Subcutaneous abdominal adipose tissue (tissue), 5 donors: Measurements from ENCODE around the gene TXK.

Experiments
- H3K27ac ChIP-seq: one replicate; pipeline ENCODE4 v1.7.0; 2013; ENCODE audit warnings: low read depth, mild to moderate bottlenecking, inconsistent platforms, low read length, moderate library complexity
- H3K27me3 ChIP-seq, 5 donors: one replicate each; pipeline ENCODE4 v1.7.0; 2013; ENCODE audit warnings: low read length in 5 of 5, inconsistent platforms in 1 of 5; ENCODE audit not compliant: control insufficient read depth in 5 of 5, insufficient read depth in 4 of 5
- H3K36me3 ChIP-seq, 5 donors: one replicate each; pipeline ENCODE4 v1.7.0; 2013; ENCODE audit warnings: low read length in 5 of 5; ENCODE audit not compliant: control insufficient read depth in 5 of 5, insufficient read depth in 5 of 5
- H3K4me1 ChIP-seq, 5 donors: one replicate each; pipeline ENCODE4 v1.7.0; 2013; ENCODE audit warnings: low read length in 5 of 5, mild to moderate bottlenecking in 3 of 5, moderate library complexity in 1 of 5; ENCODE audit not compliant: control insufficient read depth in 5 of 5, insufficient read depth in 5 of 5
- H3K4me3 ChIP-seq, 5 donors: one replicate each; pipeline ENCODE4 v1.7.0; 2013; ENCODE audit warnings: low read length in 5 of 5, low read depth in 1 of 5
- H3K9ac ChIP-seq, 5 donors: one replicate each; pipeline ENCODE4 v1.7.0; 2013; ENCODE audit warnings: low read length in 5 of 5, mild to moderate bottlenecking in 4 of 5, moderate library complexity in 3 of 5
- H3K9me3 ChIP-seq, 5 donors: one replicate each; pipeline ENCODE4 v1.7.0; 2013; ENCODE audit warnings: low read length in 5 of 5; ENCODE audit not compliant: control insufficient read depth in 5 of 5
- donor health status: healthy.
- donor health status: healthy.
- donor health status: healthy.
- donor health status: healthy.
- donor health status: healthy.

TXK gene

GRCh38 chr4:48085821-48086589, 48.0 kb downstream of the TXK start:
- Histone ChIP-seq H3K27ac (no peak overlapping the region), H3K9me3 (no peaks in the 10 kb centered on the region), H3K9ac (no peak overlapping the region), H3K36me3 (no peaks in the 10 kb centered on the region), H3K27me3 (peaks cover 0 to 2% (median 0%) of the 10 kb centered on the region in 5 donors), H3K4me1 (no peaks in the 10 kb centered on the region), H3K4me3 (no peak overlapping the region)

DNA sequence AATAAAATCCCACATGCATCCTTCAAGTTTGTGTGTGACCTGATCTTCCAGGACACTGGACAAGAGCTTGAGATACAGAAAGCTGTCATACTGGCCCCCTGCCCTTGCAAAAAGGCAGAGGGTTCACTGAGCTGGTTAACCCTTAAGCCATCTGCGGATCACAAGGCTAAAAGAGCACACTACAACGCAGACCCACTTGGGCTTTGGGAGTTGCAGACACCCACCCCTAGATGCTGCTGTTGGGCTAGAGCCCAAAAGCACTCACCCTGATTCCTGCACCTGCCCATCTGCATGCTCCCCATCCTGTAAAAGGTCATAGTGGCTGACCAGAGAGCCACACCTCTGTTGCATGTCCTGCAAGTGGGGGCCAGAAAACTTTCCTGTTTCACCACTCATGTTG, 51.1 kb downstream of the TXK start:
- Histone ChIP-seq H3K4me1 (no peaks in the 10 kb centered on the region), H3K4me3 (no peak overlapping the region), H3K27me3 (no peaks in the 10 kb centered on the region), H3K36me3 (no peaks in the 10 kb centered on the region), H3K9ac (no peak overlapping the region), H3K9me3 (no peaks in the 10 kb centered on the region), H3K27ac (no peak overlapping the region)

GRCh38 chr4:48081196-48081595, 52.9 kb downstream of the TXK start:
- H3K9ac ChIP-seq, result no peak overlapping the region
- H3K27me3 ChIP-seq, result no peaks in the 10 kb centered on the region
- H3K4me3 ChIP-seq, result no peak overlapping the region
- H3K27ac ChIP-seq, result no peak overlapping the region
- no peaks in the 10 kb centered on the region for H3K9me3 ChIP-seq
- no peaks in the 10 kb centered on the region for H3K36me3 ChIP-seq
- H3K4me1 ChIP-seq, result no peaks in the 10 kb centered on the region

GRCh38 chr4:48079972-48080391, 54.1 kb downstream of the TXK start:
- H3K9ac ChIP-seq, result no peak overlapping the region
- H3K27ac ChIP-seq, result no peak overlapping the region
- H3K27me3 ChIP-seq, result no peaks in the 10 kb centered on the region
- no peak overlapping the region for H3K4me3 ChIP-seq
- no peaks in the 10 kb centered on the region for H3K36me3 ChIP-seq
- H3K9me3 ChIP-seq, result no peaks in the 10 kb centered on the region
- H3K4me1 ChIP-seq, result no peaks in the 10 kb centered on the region

GRCh38 chr4:48078862-48079655, 55.0 kb downstream of the TXK start:
- H3K27me3 ChIP-seq, result no peaks in the 10 kb centered on the region
- H3K36me3 ChIP-seq, result no peaks in the 10 kb centered on the region
- H3K4me3 ChIP-seq, result no peak overlapping the region
- H3K27ac ChIP-seq, result no peak overlapping the region
- H3K9me3 ChIP-seq, result no peaks in the 10 kb centered on the region
- H3K9ac ChIP-seq, result no peak overlapping the region
- no peaks in the 10 kb centered on the region for H3K4me1 ChIP-seq

DNA sequence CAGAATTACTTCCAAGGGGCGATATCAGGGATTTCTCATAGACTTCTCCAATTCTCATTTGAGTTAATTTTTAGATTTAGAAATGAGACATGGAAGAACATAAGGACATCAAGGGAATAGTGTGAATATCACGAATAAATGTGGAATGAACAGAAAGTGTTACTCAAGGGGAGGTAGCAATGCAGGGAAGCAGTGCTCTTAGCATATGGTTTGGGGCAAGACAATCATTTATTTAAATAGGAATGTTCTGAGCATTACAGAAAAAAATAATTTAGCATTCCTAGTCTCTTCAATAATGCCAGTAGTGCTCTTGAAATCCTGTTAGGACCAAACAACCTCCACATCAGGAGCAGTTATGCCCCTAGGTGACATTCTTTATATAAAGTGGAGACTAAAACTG, 55.6 kb downstream of the TXK start:
- Histone ChIP-seq H3K27ac (no peak overlapping the region), H3K4me3 (no peak overlapping the region), H3K9ac (no peak overlapping the region), H3K4me1 (no peaks in the 10 kb centered on the region), H3K27me3 (no peaks in the 10 kb centered on the region), H3K9me3 (no peaks in the 10 kb centered on the region), H3K36me3 (no peaks in the 10 kb centered on the region)

DNA sequence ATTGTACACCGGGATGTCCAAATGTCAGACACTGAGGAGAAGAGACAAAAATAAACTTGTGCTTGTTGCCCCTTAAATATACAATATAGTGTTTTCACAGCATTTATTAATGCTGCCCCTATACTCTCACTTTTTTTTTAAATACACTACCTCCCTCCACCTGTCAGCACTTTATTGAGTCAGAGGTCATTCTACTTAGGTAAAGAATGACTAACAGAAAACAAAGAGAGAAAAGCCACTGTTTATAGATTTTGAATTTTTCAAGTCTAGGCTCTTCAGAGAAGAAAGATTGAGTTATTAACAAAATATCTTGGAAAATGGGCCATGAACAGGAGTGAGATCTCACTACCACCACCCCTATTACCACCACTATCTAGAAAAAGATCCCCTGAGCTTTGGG, 59.4 kb downstream of the TXK start:
- H3K36me3 ChIP-seq, result no peaks in the 10 kb centered on the region
- no peaks in the 10 kb centered on the region for H3K9me3 ChIP-seq
- no peak overlapping the region for H3K4me3 ChIP-seq
- H3K9ac ChIP-seq, result no peak overlapping the region
- no peaks in the 10 kb centered on the region for H3K4me1 ChIP-seq
- H3K27ac ChIP-seq, result no peak overlapping the region
- no peaks in the 10 kb centered on the region for H3K27me3 ChIP-seq

GRCh38 chr4:48073567-48074103, 60.4 kb downstream of the TXK start:
- Histone ChIP-seq H3K36me3 (no peaks in the 10 kb centered on the region), H3K4me1 (no peaks in the 10 kb centered on the region), H3K9ac (no peak overlapping the region), H3K27ac (no peak overlapping the region), H3K4me3 (no peak overlapping the region), H3K27me3 (no peaks in the 10 kb centered on the region), H3K9me3 (no peaks in the 10 kb centered on the region)

DNA sequence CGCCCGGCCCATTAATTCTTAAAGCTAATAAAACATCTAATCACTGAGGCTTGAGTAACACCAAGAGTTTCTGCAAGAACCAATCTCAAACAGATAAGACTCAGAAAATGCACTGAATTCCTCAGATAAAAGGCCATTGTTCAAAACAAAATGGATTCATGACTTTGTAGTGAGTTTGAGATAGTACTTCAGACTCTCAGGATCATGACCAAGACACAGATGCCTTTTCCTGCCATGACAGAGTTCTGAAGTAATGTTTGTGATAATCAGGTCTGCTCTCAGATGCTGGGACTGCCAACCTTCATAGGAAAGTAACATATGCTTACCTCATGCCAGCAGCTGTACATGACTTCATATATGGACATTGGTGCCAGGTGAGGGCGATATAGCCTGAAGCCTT, 62.9 kb downstream of the TXK start:
- H3K36me3 ChIP-seq, result no peaks in the 10 kb centered on the region
- H3K27ac ChIP-seq, result no peak overlapping the region

DNA sequence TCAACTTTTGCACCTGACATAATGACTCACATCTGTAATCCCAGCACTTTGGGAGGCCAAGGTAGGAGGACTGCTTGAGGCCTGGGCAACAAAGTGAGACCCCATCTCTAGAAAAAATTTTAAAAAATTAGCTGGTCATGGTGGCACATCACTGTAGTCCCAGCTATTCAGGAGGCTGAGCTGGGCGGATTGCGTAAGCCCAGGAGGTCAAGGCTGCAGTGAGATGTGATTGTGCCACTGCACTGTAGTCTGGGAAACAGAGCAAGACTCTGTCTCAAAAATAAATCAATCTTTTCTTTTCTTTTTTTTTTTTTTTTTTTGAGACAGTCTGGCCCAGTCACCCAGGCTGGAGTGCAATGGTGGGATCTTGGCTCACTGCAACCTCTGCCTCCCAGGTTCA, 65.0 kb downstream of the TXK start:
- Histone ChIP-seq H3K4me3 (no peak overlapping the region), H3K36me3 (no peaks in the 10 kb centered on the region), H3K9me3 (no peaks in the 10 kb centered on the region), H3K9ac (no peak overlapping the region), H3K27me3 (no peaks in the 10 kb centered on the region), H3K27ac (no peak overlapping the region), H3K4me1 (no peaks in the 10 kb centered on the region)

More for the DNA sequence above, 62.9 kb downstream of the TXK start:
- Histone ChIP-seq H3K4me1 (no peaks in the 10 kb centered on the region), H3K9me3 (no peaks in the 10 kb centered on the region), H3K9ac (no peak overlapping the region), H3K4me3 (no peak overlapping the region), H3K27me3 (no peaks in the 10 kb centered on the region)
